WTC11 (cell line): ENCODE data around the gene PLXND1. TPM values are rescaled to one million over a fixed set of nuclear protein-coding genes. Genes with fewer than 3 reads are reported as not detected.

Experiments used
- ATAC-seq: fragments of 200-7000 bp; cut with Tn5 transposase; 2 replicates; pipeline ENCODE4 v1.10.0; 2021; ENCODE audit warnings: mild to moderate bottlenecking, moderate library complexity
- CTCF ChIA-PET: fragments of 300-600 bp; sonication (Branson Sonifier 250); formaldehyde crosslinking; loops from one replicate; lab custom pipeline; 2021; ENCODE audit warnings: antibody characterized with exemption; lab: Charles Lee
- POLR2A ChIA-PET: fragments of 350-600 bp; sonication (Branson Sonifier 250); formaldehyde crosslinking; loops from one replicate; lab custom pipeline; 2021; ENCODE audit warnings: antibody characterized with exemption; lab: Charles Lee
- DNase-seq: peaks from one replicate; pipeline ENCODE4 v3.0.0; 2021; ENCODE audit warnings: low spot score
- H3K27ac Mint-ChIP-seq: 2 replicates; pipeline ENCODE4 v1.8.0; 2021; ENCODE audit warnings: mixed read lengths
- H3K27me3 Mint-ChIP-seq: 2 replicates; pipeline ENCODE4 v1.8.0; 2021; ENCODE audit warnings: low read depth, mild to moderate bottlenecking, moderate library complexity, mixed read lengths
- H3K36me3 Mint-ChIP-seq: 2 replicates; pipeline ENCODE4 v1.8.0; 2021; ENCODE audit warnings: mixed read lengths
- H3K4me1 Mint-ChIP-seq: 2 replicates; pipeline ENCODE4 v1.8.0; 2022; ENCODE audit warnings: mixed read lengths
- H3K4me3 Mint-ChIP-seq: 2 replicates; pipeline ENCODE4 v1.8.0; 2021; ENCODE audit warnings: mild to moderate bottlenecking, moderate library complexity, mixed read lengths
- H3K9me3 Mint-ChIP-seq: 2 replicates; pipeline ENCODE4 v1.8.0; 2021; ENCODE audit warnings: mixed read lengths
- AR ChIP-seq: fragments of 250-450 bp; sonication (Bioruptor Pico); IDR thresholded peaks from 2 replicates; pipeline ENCODE4 v1.9.0; 2021; ENCODE audit warnings: mild to moderate bottlenecking
- CDX4 ChIP-seq: fragments of 250-450 bp; sonication (Bioruptor Pico); IDR thresholded peaks from 2 replicates; pipeline ENCODE4 v1.9.0; 2021; ENCODE audit warnings: moderate library complexity, mild to moderate bottlenecking, inconsistent platforms, borderline replicate concordance
- CREM ChIP-seq: sonication (generic); formaldehyde crosslinking; IDR thresholded peaks from 2 replicates; pipeline ENCODE4 v1.8.1; 2022; ENCODE audit warnings: mild to moderate bottlenecking, missing genetic modification reagents, moderate library complexity
- E2F1 ChIP-seq: sonication (generic); formaldehyde crosslinking; IDR thresholded peaks from 2 replicates; pipeline ENCODE4 v1.8.0; 2022; ENCODE audit warnings: mild to moderate bottlenecking, missing genetic modification reagents
- E2F5 ChIP-seq: sonication (generic); formaldehyde crosslinking; IDR thresholded peaks from 2 replicates; pipeline ENCODE4 v1.8.1; 2022; ENCODE audit warnings: mild to moderate bottlenecking, moderate library complexity, missing genetic modification reagents
- NR2C2 ChIP-seq: sonication (generic); formaldehyde crosslinking; IDR thresholded peaks from 2 replicates; pipeline ENCODE4 v1.8.0; 2022; ENCODE audit warnings: mild to moderate bottlenecking, missing genetic modification reagents
- PRRX2 ChIP-seq: fragments of 250-450 bp; sonication (Bioruptor Pico); IDR thresholded peaks from 2 replicates; pipeline ENCODE4 v1.8.0; 2021; ENCODE audit warnings: mild to moderate bottlenecking
- SMAD3 ChIP-seq: sonication (generic); formaldehyde crosslinking; IDR thresholded peaks from 2 replicates; pipeline ENCODE4 v1.8.0; 2022; ENCODE audit warnings: missing genetic modification reagents, mild to moderate bottlenecking, borderline replicate concordance
- SMAD4 ChIP-seq: sonication (generic); formaldehyde crosslinking; IDR thresholded peaks from 2 replicates; pipeline ENCODE4 v1.8.0; 2022; ENCODE audit warnings: mild to moderate bottlenecking, missing genetic modification reagents
- SOX15 ChIP-seq: fragments of 250-450 bp; sonication (Bioruptor Pico); IDR thresholded peaks from 2 replicates; pipeline ENCODE4 v1.9.0; 2021; ENCODE audit warnings: mild to moderate bottlenecking
- ZMAT4 ChIP-seq: fragments of 250-450 bp; sonication (Bioruptor Pico); IDR thresholded peaks from 2 replicates; pipeline ENCODE4 v1.9.0; 2021; ENCODE audit warnings: mild to moderate bottlenecking
- ZNF232 ChIP-seq: sonication (generic); formaldehyde crosslinking; IDR thresholded peaks from 2 replicates; pipeline ENCODE4 v1.8.0; 2022; ENCODE audit warnings: mild to moderate bottlenecking, missing genetic modification reagents
- ZNF423 ChIP-seq: fragments of 250-450 bp; sonication (Bioruptor Pico); IDR thresholded peaks from 2 replicates; pipeline ENCODE4 v2.1.2; 2022; ENCODE audit warnings: mild to moderate bottlenecking, moderate library complexity
- total RNA-seq: library from RNA; stranded (reverse); gene quantifications from 3 replicates; pipeline ENCODE4 v1.2.3, GENCODE V29; 2021
- TF ChIP-seq, protein P1 (sequence below): sonication (generic); formaldehyde crosslinking; IDR thresholded peaks from 2 replicates; pipeline ENCODE4 v1.8.0; 2023; ENCODE audit warnings: missing genetic modification reagents
- TF ChIP-seq, protein P2 (sequence below): sonication (generic); formaldehyde crosslinking; IDR thresholded peaks from 2 replicates; pipeline ENCODE4 v1.8.1; 2023; ENCODE audit warnings: mild to moderate bottlenecking, missing genetic modification reagents
- TF ChIP-seq, protein P3 (sequence below): sonication (generic); formaldehyde crosslinking; IDR thresholded peaks from 2 replicates; pipeline ENCODE4 v1.8.1; 2023; ENCODE audit warnings: mild to moderate bottlenecking, missing genetic modification reagents, borderline replicate concordance

Gene PLXND1
- total RNA-seq, 1 experiment from 2014 or later, result 56.7 TPM

DNA sequence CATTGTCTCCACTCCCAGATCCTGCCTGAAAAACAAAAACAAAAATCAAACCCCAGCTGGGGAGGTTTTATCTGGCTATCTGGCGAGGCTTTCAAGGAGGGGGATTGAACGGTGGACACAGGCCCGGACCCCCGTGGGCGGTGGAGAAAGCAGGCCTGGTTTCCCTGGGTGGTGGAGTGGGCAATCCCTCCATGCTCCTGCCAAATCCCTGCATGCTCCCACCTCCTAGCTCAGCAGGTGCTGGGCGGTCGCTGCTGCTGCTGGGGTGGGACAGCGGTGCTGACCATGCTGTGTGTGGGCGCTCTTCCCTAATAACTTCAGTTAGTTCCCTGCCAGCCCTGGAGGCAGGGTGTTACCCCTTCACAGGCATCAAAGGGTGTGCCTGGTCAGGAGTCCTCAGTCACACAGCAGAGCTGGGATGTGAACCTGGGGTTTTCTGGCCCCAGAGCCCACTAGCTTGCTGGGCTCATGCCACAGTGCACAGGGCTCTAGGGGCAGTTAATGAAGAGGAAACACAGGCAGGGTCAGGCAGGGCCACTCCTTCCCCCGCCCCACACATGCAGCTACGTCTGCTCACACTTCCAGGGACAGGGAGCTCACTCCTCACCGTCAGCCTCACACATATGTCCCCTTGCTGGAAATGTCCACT is 15.9 kb upstream of the PLXND1 start:
- ChIA-PET CTCF (interaction anchor here (1.0 to 2.1 kb wide), 3 partner anchors 17 to 320 kb away, joined by 4 to 14 read pairs (median 6); no protein-coding TSS in a partner anchor), POLR2A (no interaction called here)
- H3K27me3 Mint-ChIP-seq, result no peaks in the 10 kb centered on the region
- ATAC-seq, result no peak
- DNase-seq, result no peak
- no peak overlapping the region for H3K4me3 Mint-ChIP-seq
- peaks cover 35% of the 10 kb centered on the region for H3K4me1 Mint-ChIP-seq
- H3K36me3 Mint-ChIP-seq, result no peaks in the 10 kb centered on the region
- H3K9me3 Mint-ChIP-seq, result no peaks in the 10 kb centered on the region
- H3K27ac Mint-ChIP-seq, result no peak overlapping the region
- TF ChIP-seq AR (no peak), ZNF232 (CRISPR knock-in tag) (no peak)
- TF ChIP-seq, protein P1, sequence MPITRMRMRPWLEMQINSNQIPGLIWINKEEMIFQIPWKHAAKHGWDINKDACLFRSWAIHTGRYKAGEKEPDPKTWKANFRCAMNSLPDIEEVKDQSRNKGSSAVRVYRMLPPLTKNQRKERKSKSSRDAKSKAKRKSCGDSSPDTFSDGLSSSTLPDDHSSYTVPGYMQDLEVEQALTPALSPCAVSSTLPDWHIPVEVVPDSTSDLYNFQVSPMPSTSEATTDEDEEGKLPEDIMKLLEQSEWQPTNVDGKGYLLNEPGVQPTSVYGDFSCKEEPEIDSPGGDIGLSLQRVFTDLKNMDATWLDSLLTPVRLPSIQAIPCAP (CRISPR knock-in tag), result no peak

DNA sequence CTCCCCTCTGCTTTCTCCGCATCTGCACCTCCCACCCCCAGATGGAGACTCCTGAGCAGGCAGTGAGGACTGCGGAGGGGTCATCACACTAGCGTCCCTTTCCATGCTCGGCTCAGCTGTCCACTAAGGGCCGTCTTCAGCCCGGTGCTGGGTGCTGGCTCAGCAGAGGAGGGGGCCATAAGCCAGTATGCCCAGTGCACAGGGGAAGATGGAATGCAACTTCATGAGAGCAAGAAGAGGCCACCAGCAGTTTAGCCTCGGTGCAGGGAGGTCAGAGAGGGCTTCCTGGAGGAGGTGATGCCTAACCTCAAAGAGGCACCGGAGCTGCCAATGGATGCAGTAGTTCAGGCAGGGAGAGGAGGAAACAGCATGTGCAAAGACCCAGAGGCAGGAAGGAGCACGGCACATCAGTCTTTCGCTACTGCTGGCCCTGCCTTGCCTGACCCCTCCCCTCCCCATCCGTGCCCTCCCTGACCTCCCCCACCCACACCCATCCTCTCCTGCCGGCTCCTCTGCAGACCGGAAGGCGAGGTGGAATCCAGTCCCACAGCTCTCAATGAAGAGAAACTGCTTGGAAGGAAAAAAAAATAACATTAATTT is 15.2 kb upstream of the PLXND1 start:
- Mint-ChIP-seq H3K4me1 (peaks cover 35% of the 10 kb centered on the region), H3K9me3 (no peaks in the 10 kb centered on the region), H3K27ac (no peak overlapping the region), H3K27me3 (no peaks in the 10 kb centered on the region), H3K36me3 (no peaks in the 10 kb centered on the region), H3K4me3 (no peak overlapping the region)
- DNase-seq (no peak), ATAC-seq (no peak)
- ChIA-PET CTCF (interaction anchor here (1.0 to 2.1 kb wide), 3 partner anchors 16 to 321 kb away, joined by 4 to 14 read pairs (median 6); no protein-coding TSS in a partner anchor), POLR2A (no interaction called here)
- TF ChIP-seq ZMAT4 (CRISPR knock-in tag) (no peak), PRRX2 (CRISPR knock-in tag) (no peak), CDX4 (CRISPR knock-in tag) (no peak), ZNF423 (CRISPR knock-in tag) (no peak), CREM (no peak)
- TF ChIP-seq, protein P2, sequence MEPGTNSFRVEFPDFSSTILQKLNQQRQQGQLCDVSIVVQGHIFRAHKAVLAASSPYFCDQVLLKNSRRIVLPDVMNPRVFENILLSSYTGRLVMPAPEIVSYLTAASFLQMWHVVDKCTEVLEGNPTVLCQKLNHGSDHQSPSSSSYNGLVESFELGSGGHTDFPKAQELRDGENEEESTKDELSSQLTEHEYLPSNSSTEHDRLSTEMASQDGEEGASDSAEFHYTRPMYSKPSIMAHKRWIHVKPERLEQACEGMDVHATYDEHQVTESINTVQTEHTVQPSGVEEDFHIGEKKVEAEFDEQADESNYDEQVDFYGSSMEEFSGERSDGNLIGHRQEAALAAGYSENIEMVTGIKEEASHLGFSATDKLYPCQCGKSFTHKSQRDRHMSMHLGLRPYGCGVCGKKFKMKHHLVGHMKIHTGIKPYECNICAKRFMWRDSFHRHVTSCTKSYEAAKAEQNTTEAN, result no peak

- no peak for ATAC-seq
- H3K36me3 Mint-ChIP-seq, result no peaks in the 10 kb centered on the region
- CTCF ChIA-PET, result interaction anchor here (2.1 kb wide), 1 partner anchor 15 kb away, joined by 6 read pairs; no protein-coding TSS in a partner anchor
- DNase-seq, result no peak
- no peaks in the 10 kb centered on the region for H3K27me3 Mint-ChIP-seq
- peaks cover 31% of the 10 kb centered on the region for H3K4me1 Mint-ChIP-seq
- H3K27ac Mint-ChIP-seq, result no peak overlapping the region
- H3K4me3 Mint-ChIP-seq, result no peak overlapping the region
- no peaks in the 10 kb centered on the region for H3K9me3 Mint-ChIP-seq
- POLR2A ChIA-PET, result no interaction called here
- TF ChIP-seq SMAD4 (CRISPR knock-in tag) (no peak), E2F1 (CRISPR knock-in tag) (no peak), SOX15 (CRISPR knock-in tag) (no peak), NR2C2 (CRISPR knock-in tag) (no peak), SMAD3 (CRISPR knock-in tag) (no peak), E2F5 (no peak)
- TF ChIP-seq, protein P3, sequence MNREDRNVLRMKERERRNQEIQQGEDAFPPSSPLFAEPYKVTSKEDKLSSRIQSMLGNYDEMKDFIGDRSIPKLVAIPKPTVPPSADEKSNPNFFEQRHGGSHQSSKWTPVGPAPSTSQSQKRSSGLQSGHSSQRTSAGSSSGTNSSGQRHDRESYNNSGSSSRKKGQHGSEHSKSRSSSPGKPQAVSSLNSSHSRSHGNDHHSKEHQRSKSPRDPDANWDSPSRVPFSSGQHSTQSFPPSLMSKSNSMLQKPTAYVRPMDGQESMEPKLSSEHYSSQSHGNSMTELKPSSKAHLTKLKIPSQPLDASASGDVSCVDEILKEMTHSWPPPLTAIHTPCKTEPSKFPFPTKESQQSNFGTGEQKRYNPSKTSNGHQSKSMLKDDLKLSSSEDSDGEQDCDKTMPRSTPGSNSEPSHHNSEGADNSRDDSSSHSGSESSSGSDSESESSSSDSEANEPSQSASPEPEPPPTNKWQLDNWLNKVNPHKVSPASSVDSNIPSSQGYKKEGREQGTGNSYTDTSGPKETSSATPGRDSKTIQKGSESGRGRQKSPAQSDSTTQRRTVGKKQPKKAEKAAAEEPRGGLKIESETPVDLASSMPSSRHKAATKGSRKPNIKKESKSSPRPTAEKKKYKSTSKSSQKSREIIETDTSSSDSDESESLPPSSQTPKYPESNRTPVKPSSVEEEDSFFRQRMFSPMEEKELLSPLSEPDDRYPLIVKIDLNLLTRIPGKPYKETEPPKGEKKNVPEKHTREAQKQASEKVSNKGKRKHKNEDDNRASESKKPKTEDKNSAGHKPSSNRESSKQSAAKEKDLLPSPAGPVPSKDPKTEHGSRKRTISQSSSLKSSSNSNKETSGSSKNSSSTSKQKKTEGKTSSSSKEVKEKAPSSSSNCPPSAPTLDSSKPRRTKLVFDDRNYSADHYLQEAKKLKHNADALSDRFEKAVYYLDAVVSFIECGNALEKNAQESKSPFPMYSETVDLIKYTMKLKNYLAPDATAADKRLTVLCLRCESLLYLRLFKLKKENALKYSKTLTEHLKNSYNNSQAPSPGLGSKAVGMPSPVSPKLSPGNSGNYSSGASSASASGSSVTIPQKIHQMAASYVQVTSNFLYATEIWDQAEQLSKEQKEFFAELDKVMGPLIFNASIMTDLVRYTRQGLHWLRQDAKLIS (CRISPR knock-in tag), result no peak
- TF ChIP-seq, protein P1 (CRISPR knock-in tag), result no peak
Observed at GRCh38 chr3:129620828-129621559, 14.5 kb upstream of the PLXND1 start.
